SH-SY5Y (cell line): ENCODE measurements around the gene TIMM10B.

Experiments
- GATA2 ChIP-seq: IDR thresholded peaks from 2 replicates; pipeline ENCODE4 v1.6.1; 2011; ENCODE audit warnings: mild to moderate bottlenecking, low read depth, low read length
- GATA3 ChIP-seq: IDR thresholded peaks from 2 replicates; pipeline ENCODE4 v1.6.1; 2011; ENCODE audit warnings: low read depth, mild to moderate bottlenecking, low read length, moderate library complexity

- TF ChIP-seq GATA3 = no peak
- TF ChIP-seq GATA2 = no peak
Measured at GRCh38 chr11:6504166-6504565, 22.9 kb downstream of the TIMM10B start.
